H1 (cell line): ENCODE results near the gene SLC7A7.

Source experiments
- CHD1 ChIP-seq: IDR thresholded peaks from 2 replicates; pipeline ENCODE4 v1.6.1; 2012; ENCODE audit warnings: low read depth, low read length, improper control_type of control experiment
- CHD2 ChIP-seq: IDR thresholded peaks from 2 replicates; pipeline ENCODE4 v1.6.1; 2012; ENCODE audit warnings: low read length, improper control_type of control experiment
- CREB1 ChIP-seq: IDR thresholded peaks from 2 replicates; pipeline ENCODE4 v1.6.1; 2012; ENCODE audit warnings: inconsistent platforms
- CTCF ChIP-seq, 3 experiments: IDR thresholded peaks; 1 replicate in 2 of 3; 2 replicates in 1 of 3; pipeline versions ENCODE4 v1.5.1 to v1.6.1; 2011; ENCODE audit warnings: low read length in 3 of 3, mild to moderate bottlenecking in 3 of 3, inconsistent platforms in 2 of 3, low read depth in 1 of 3, moderate library complexity in 1 of 3; ENCODE audit not compliant: insufficient read depth in 1 of 3; ENCODE audit errors: control extremely low read depth in 1 of 3
- EGR1 ChIP-seq: IDR thresholded peaks from 2 replicates; pipeline ENCODE4 v1.6.1; 2011; ENCODE audit warnings: low read depth, low read length, borderline replicate concordance
- GABPA ChIP-seq: IDR thresholded peaks from 2 replicates; pipeline ENCODE4 v1.6.1; 2011; ENCODE audit warnings: mild to moderate bottlenecking, low read length, moderate library complexity, borderline replicate concordance; ENCODE audit not compliant: insufficient read depth
- KDM1A ChIP-seq: fragments of 200-600, 300-600 bp; sonication (generic); IDR thresholded peaks from 2 replicates; pipeline ENCODE4 v1.7.1; 2016; ENCODE audit warnings: mild to moderate bottlenecking, low read length, borderline replicate concordance
- POLR2A ChIP-seq, 2 experiments: IDR thresholded peaks; 1 replicate in 1 of 2; 2 replicates in 1 of 2; pipeline ENCODE4 v1.6.1; 2011; ENCODE audit warnings: low read depth in 2 of 2, low read length in 2 of 2, mild to moderate bottlenecking in 2 of 2; ENCODE audit errors: control extremely low read depth in 1 of 2
- POLR2AphosphoS5 ChIP-seq: IDR thresholded peaks from 2 replicates; pipeline ENCODE4 v1.6.1; 2011; ENCODE audit warnings: low read depth, low read length
- RAD21 ChIP-seq, 2 experiments: IDR thresholded peaks in 1 of 2; conservative IDR thresholded peaks in 1 of 2; 2 replicates each; pipeline ENCODE4 v1.6.1; 2011; ENCODE audit warnings: low read depth in 2 of 2, low read length in 2 of 2, improper control_type of control experiment in 1 of 2, inconsistent platforms in 1 of 2, mild to moderate bottlenecking in 1 of 2, moderate library complexity in 1 of 2
- SIN3A ChIP-seq, 2 experiments: IDR thresholded peaks in 1 of 2; conservative IDR thresholded peaks in 1 of 2; 2 replicates each; pipeline ENCODE4 v1.6.1; 2011 to 2012; ENCODE audit warnings: low read length in 2 of 2, improper control_type of control experiment in 1 of 2, low read depth in 1 of 2, mild to moderate bottlenecking in 1 of 2
- SP2 ChIP-seq: IDR thresholded peaks from 2 replicates; pipeline ENCODE4 v1.6.1; 2012; ENCODE audit warnings: mild to moderate bottlenecking, low read length, inconsistent platforms

DNA sequence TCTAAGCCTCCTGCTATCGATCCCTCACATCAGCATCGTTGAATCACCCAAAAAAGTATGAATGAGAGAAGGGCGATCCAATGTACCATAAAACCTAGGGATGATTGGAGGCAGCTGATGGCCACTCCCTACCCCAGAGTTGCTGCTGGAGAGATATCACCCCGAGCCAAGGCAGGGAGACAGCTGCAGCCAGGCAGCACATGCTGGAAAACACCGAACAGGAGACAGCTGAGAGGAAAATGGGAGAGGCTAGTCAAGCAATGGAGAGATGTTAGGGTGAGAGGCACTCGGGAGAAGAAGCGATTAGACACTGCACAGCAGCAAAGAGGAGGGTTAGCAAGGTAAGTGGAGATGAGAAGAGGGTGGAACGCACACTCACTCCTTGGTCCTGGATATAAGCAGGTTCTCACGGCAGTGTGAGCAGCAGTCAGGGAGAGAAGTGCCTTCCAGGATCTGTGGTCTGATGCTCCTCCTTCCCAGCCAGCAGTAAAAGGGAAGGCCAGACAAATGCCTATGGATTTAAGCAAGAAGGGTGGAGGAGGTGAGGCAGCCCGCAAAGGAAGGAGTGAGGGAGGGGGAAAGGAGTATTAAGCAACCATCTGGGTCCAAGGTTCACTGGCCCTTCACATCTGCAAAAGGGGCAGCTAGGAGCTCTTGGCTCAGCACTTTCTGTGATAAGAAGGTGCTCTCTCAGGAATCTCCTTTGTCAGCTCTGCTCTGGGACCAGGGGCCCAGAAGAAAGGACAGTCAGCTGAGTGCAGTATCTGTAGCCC, at the start of gene SLC7A7:
- TF ChIP-seq CREB1 (no peak), EGR1 (no peak), SP2 (no peak), CHD1 (no peak), CTCF (IDR thresholded peaks at IDR 0.05; ENCODE audit: control extremely low read depth in 1 of 3, insufficient read depth in 1 of 3, low read depth in 1 of 3, low read length in 3 of 3) (no peak), RAD21 (IDR thresholded peaks at IDR 0.05 in 1 of 2, conservative IDR thresholded peaks at IDR 0.05 in 1 of 2; ENCODE audit: low read depth in 2 of 2, low read length in 2 of 2) (no peak), POLR2A (IDR thresholded peaks at IDR 0.05; ENCODE audit: control extremely low read depth in 1 of 2, low read depth in 2 of 2, low read length in 2 of 2) (no peak), KDM1A (no peak), POLR2AphosphoS5 (no peak), SIN3A (conservative IDR thresholded peaks at IDR 0.05 in 1 of 2, IDR thresholded peaks at IDR 0.05 in 1 of 2; ENCODE audit: low read depth in 1 of 2, low read length in 2 of 2) (no peak), GABPA (no peak), CHD2 (no peak)
